ENCODE results near the gene WDR48.
"Not testable (repeated sequence)": the region's sequence is repeated elsewhere in the genome, so short reads cannot be mapped to it uniquely, and the experiment has no call there.

The WDR48 gene

DNA sequence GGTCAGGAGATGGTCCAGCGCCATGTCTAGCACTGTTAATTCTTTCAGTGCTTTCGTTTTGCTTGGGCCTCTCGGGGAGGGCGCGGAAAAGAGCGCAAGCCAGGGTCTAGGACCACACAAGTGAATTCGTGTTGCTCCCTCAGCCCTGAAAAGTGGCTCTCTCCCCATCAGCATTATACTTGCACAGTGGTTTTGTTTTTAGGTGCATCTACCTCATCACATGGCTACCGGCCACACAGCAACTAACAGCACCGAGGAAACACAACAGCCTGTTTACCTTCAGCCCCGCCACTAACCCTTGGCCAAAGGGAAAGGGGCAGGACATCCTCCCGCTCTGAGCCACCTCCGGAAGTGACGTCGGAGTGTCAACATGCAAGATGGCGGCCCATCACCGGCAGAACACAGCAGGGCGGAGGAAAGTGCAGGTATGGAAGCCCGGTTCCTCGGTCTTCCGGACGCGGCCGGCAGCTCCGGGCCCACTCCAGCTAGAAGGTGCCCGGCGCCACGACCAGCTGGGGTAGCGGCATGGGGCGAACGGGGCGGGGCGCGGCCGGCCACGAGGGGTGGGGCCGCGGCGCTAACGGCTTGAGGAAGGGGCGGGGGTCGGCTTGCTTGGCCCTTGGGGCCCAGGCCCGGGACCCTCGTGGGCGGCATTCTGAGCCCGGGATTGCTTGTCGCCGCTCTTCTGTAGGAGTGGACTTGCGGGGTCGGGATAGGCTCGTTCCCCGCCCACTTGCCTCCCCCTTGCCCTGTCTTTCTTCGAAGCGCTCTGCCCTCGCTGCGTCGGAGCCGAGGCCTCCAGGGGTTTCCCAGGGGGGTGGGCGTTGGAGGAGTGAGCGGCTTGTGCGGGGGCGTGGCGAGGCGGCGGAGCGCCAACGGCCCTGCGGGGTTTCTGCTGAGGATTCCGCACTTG lies at the start of gene WDR48, which contains the start of gene SCN11A:
WDR48 (plus strand) TSS at position 368 of the 913 bp plus-strand sequence; CDS start at position 378, 10 bp downstream.
SCN11A (minus strand) TSS at position 296 of the 913 bp plus-strand sequence. CDS start 101,582 bp downstream, outside the sequence.
- DNase-seq (ENCODE audit: low read depth), result peak; percentile 83

DNA sequence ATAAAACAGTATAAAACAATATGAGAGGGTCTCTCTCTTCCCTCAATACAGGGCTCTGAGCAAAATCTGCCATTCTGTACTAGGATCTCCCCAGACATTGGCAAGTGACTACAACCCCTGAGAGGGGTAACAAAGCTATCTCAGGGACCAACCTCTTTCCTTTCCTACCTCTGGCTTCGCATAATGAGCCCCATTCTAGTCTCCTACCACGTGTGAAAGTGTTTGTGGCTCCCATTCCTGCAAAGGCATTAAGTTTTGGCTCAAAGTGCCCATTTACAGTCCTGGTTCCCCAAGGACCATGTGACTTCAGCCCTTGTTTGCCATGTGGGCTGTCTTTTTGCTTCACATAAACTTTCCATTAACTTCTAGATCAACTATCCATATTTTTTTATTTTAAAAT lies 46.5 kb upstream of the WDR48 start:
- no peak for DNase-seq (ENCODE audit: low read depth)

DNA sequence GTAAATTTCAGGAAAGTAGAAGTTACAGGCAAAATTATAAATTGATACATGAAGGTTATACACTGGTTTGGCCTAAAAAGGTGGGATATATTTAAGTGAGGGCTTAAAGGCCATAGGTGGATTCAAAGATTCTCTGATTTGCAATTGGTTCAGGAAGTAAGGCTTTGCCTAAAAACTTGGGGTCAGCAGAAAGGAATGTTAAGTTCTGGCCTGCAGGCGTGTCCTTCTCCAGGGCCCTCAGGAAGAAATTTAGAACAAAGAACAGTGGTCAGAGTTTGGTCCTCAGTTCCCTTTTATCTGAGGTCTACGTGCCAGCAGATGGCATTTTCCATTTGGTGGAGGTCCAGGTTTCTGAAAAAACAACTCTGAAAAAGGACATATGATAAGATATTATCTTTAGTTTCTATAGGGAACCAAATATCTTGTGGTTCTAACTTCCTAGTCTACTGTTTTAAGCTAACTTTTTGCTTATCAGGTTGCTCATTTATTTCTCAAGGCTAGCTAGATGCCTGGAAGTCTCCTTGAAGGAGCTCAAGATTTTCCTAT lies 40.6 kb upstream of the WDR48 start:
- no peak for DNase-seq (ENCODE audit: low read depth)

DNA sequence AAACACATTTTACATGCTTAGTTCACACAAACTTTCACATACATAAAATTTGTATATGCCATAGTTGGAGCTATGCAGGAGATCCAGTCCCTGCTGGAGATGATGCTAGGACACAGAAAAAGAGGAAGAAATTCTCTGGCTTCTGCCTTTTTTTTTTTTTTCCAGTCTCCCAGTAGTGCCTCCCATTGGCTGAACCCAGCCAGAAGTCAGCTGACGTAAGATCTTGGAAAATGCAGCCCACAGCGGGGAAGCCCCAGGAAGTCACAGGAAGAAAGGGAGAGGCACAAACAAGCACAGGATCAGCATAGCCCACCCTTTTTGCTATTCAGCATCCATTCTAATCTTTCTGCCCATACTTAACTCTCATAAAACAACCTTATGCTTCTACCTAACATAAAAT lies 38.5 kb upstream of the WDR48 start:
- no peak for DNase-seq (ENCODE audit: low read depth)

DNA sequence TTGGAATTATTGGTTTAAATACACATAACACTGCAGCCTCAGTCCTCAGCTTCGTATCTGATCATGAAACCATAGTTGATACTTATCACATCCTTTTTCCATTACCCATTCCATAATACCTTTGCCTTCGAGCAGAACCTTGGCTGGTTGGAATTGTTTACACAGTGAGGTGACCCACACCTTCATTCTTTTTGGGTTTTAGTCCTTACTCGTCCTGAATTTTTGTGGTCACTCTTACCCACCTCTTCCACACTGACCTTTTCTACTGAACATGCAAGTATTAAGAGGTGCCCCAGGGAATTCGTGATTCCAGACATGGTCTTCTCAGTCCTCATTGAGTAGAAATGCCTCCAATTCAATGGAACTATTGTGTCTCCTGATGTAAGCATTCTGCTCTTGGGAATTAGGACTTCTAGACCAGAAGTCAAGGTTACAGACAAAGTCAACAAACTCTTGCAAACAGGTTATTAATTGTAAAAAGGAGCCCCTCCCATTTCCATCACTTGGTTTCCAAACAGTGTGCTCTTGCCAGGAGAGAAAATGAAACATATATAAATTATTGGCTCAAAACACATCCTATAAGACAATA lies 37.8 kb upstream of the WDR48 start:
- DNase-seq (ENCODE audit: low read depth), result no peak

DNA sequence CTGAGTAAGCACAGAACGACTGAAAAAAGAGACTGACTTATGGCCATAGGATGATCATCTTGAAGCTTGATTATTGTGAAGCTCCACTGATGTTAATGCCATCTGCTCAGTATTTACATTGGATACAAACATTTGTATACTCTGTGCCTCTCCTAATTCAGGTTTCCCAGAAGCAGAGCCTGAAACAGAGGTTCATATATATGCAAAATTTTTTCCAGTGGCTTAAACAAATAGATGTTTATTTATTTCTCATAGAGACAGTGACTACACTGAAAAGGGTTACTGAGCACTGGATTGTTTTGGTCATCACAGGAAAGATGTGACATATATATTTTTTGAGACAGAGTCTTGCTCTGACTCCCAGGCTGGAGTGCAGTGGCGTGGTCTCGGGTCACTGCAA lies 36.4 kb upstream of the WDR48 start:
- DNase-seq (ENCODE audit: low read depth), result no peak

DNA sequence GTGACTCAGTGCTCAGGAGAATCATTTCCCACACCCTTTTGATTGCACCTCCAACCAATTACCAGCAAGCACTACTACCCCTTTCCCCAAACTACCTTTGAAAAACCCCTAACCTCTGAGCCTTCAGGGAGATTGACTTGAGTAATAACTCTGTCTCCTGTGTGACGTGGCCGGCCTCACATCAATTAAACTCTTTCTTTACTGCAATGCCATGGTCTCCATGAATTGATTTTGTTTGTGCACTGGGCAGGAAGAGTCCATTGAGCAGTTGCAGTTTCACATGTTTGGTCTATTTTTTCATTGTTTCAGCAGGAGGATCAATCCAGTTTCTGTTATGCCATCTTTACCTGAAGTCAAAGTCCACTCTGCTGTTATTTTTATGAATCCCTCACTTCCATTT lies 32.5 kb upstream of the WDR48 start:
- DNase-seq (ENCODE audit: low read depth), result no peak

DNA sequence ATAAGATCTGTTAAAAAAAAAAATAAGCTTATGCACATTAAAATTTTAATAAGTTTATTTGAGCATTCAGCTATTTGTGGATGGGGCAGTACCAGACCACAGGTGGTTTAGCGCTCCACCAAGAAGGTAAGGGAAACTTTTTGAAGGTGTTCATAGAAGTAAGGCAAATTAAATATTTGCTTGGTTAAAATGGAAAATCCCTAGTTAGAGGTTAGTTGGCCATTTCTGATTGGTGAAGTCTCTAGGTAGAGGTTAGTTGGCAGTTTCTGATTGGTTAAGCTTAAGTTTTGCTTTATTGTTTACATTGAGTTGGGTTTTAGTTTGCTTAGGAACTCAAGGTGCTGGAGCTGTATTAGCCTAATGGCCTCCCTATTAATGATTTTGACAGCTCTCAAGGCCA lies 30.8 kb upstream of the WDR48 start:
- DNase-seq (ENCODE audit: low read depth), result no peak

DNA sequence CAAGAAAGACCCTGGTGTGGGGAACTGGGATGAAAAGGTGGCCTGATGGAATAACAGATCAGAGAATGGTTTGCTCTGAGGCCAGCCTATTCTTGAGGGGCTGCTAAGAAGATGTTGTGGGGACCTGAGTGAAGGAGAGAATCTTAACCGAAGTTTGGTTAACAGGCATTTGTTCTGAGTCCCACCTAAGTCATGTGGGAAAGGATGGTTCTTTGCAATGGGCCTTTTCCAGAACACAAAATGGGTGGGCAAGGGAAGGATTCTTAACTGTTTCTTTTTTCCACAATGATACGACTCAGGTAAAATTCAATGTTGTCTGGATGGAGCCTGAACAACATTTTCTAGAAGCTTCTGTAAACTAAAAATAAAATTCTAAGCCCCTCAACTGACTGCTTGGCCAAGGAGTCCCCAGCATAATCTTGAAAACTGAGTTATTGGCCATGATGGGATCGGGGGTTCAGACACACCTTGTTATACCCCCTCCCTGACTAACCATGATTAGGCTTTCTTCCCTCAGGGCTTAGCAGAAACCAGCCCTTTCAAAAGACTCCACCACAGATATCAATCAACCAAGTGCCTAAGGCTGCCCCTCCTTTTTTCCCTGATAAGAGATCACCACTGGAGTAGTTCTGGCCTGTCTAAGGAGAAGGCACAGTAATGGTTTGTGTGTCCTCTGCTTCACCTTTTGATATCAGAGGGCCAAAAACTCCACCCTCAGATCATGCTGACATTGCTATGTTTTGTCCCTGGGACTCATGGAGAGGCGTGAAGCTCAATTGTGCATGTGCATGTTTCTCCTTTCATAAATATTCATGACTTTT lies 30.1 kb upstream of the WDR48 start:
- DNase-seq (ENCODE audit: low read depth), result no peak

DNA sequence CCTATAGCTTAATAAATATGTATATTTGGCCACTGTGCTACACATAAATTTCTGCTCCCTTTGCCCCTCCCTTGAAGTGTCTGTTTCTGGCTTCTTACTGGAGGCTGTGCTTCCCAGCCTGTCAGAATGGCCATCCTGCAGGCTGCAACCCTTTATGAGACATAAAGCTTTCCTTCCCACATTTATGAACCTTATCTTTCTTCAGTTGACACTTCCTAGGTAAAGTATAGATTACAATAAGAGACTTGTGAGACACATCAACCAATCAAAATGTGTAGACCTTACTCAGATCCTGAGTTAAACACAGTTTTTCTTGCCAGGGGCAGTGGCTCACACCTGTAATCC lies 29.6 kb upstream of the WDR48 start:
- DNase-seq (ENCODE audit: low read depth), result no peak

DNA sequence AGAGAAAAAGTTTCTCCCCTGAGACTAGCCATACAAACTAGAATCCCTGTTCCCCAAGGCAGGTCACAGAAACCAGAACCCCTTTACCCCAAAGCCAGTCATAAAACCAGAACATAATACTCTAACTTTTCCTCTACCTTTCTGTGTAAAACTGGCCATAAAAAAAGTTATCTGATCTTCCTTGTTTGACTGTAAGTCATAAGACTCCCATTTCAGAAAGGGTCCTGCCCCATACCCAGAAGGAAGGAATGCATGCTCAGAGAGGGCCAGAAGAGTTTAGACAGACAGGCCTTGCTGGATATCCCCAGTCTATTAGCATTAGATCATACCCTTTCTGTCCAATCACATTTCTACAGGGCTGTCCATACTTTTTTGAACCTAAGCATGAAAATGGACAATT lies 27.3 kb upstream of the WDR48 start:
- no peak for DNase-seq (ENCODE audit: low read depth)

DNA sequence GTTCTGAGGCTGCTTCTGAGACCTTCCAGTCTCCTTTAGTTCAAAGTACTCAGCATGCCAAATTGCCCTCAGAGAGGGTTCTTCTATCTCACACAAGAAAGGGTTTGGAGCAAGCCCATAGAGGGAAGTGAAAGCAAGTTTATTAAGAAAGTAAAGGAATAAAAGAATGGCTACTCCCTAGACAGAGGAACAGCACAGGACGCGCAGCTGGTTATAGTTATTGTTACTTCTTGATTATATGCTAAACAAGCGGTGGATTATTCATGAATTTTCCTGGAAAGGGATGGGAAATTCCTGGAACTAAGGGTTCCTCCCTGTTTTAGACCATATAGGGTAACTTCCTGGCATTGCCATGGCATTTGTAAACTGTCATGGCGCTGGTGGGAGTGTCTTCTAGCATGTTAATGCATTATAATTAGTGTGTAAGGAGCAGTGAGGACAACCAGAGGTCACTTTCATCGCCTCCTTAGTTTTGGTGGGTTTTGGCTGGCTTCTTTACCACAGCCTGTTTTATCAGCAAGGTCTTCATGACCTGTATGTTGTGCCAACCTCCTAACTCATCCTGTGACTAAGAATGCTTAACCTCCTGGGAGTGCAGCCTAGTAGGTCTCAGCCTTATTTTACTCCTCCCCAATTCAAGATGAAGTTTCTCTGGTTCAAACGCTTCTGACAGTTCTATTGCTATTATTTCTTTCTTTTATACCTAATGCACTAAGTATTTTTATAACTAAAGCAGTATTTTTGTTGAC lies 26.4 kb upstream of the WDR48 start:
- DNase-seq (ENCODE audit: low read depth), result no peak

DNA sequence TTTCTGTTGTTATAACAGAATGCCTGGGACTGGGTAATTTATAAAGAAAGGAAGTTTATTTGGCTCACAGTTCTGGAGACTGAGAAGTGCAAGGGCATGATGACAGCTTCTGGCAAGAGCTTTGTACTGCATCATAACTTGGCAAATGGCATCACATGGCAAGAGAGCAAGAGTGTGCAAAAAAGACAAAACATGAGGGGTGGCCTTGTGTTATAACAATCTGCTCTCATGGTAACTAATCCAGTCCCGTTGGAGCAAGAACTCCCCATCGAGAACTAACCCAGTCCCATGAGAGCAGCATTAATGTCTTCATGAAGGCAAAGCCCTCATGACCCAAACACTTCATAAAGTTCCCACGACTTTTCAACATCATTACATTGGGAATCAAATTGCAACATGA lies 23.3 kb upstream of the WDR48 start:
- no peak for DNase-seq (ENCODE audit: low read depth)

DNA sequence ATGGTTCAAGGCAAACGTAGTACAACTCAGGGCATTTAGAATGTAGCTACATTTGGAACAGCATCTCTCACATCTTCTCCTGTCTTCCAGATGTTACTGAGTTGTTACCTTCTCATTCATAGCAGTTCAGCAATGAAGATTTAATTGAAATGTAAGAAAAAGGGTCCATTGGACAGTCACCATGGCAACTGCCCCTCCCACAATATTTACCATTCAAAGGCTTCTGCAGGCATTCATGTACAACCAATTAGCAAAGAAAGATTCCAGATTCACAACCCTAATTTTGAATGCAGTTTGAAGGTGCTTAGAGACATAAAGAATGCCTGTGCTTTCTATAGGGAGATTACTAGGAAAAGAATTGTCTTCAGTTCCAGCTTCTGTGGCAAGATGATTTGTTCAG lies 22.3 kb upstream of the WDR48 start:
- no peak for DNase-seq (ENCODE audit: low read depth)

DNA sequence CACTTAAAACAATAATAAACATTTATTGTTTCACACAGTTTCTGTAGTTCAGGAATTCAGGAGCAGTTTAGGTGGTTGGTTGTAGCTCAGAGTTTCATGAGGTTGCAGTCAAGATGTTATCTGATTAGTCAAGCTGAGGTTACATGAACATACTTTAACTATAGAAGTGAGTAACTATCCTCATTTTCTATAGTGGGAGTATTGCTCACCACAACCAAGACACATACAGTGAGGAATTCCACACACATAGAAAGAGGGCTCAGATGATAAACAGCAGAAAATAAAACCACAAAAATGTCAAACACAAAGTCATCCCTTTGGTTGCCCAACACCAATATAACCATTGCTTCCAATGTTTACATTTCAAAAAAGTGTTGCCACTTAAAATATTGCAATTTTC lies 13.7 kb upstream of the WDR48 start:
- no peak for DNase-seq (ENCODE audit: low read depth)

DNA sequence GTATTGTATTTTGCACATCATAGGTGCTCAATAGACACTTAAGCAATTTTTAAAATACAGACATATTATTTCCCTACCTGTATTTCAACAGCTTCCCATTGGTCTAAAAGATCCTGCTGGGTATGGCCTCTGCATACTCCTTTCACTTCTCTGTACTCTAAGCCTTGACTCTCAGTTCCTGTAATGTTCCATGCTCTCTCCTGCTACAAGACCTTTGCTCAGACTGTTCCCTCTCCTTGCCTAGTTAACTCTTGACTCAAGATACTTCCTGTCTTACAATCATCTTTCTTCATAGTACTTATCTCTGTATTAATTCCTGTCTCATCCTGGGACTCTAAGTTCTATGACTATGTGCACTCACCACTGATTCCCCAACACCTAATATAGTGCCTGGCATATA lies 1.8 kb upstream of the WDR48 start:
- no peak for DNase-seq (ENCODE audit: low read depth)

DNA sequence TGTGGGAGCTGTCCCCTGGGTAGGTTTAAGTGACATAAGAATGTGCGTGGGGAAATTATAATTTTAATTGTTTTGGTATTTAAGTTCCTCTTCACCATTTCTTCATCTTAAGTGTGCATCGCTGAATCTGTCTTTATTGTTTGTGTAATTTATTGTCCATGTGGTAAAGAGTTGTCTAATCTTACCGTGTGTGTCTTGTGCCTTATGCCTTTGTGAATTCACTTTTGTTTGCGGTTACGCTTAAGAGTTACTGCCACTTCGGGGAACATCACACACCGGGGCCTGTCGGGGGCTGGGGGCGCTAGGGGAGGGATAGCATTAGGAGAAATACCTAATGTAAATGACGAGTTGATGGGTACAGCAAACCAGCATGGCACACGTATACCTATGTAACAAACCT lies 767 bp downstream of the WDR48 start:
- DNase-seq (ENCODE audit: low read depth), result no peak

DNA sequence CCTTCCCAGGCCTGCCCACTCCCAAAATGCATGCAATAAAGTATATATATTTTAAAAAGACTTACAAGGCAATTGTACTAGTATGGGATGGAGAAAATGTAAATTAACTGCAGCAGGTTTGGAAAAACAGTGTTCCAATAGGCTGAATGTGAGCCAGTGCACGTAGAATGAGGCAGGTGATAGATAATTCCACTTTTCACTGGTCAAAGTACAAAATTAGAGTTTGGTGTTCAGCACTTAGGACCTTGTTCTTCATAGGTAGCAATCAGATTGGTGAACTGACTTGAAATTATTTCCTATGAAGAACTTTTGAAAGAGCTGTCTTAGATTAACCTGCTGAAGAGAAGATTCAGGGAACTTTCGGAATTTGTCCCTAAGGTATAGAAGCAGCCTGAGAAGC lies 1.9 kb downstream of the WDR48 start:
- DNase-seq (ENCODE audit: low read depth), result no peak

DNA sequence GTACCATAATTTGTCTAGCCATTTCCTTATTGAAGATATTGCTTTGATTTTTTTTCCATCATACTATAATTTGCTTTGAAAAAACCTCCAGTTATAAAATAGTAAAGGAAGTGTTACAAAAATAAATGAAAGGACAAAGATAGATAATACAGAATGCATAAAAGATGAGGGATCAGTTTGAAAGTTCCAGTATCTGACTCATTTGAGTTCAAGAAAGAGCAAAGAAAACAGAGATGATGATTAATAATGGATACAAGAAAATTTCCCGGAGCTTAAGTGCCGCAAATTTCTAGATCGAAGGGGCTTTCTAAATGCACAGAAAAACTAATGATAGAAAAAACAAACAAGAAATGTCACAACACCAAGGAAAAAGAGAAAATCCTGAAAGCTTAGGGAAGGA lies 4.3 kb downstream of the WDR48 start:
- DNase-seq (ENCODE audit: low read depth), result no peak

DNA sequence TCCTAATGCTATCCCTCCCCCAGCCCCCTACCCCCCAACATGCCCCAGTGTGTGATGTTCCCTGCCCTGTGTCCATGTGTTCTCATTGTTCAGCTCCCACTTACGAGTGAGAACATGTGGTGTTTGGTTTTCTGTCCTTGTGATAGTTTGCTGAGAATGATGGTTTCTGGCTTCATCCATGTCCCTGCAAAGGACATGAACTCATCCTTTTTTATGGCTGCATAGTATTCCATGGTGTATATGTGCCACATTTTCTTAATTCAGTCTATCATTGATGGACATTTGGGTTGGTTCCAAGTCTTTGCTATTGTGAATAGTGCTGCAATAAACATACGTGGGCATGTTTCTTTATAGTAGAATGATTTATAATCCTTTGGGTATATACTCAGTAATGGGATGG lies 9.4 kb downstream of the WDR48 start:
- not testable (repeated sequence) for DNase-seq (ENCODE audit: low read depth)

DNA sequence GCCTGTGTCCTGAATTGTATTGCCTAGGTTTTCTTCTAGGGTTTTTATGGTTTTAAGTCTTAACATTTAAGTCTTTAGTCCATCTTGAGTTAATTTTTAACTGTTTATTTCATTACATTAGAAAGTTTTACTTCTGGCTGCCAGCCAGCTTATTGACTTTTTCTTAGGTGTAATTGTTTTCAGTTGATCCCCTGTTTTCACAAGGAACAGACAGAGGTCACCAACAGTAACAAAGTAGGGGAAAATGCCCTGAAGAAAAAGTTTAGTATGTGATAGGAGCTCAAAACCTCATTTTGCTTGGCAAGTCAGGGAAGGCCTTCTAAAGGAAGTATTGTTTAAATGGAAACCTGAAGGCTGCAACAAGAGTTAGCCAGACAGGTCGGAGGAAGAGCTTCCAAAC lies 10.4 kb downstream of the WDR48 start:
- no peak for DNase-seq (ENCODE audit: low read depth)

DNA sequence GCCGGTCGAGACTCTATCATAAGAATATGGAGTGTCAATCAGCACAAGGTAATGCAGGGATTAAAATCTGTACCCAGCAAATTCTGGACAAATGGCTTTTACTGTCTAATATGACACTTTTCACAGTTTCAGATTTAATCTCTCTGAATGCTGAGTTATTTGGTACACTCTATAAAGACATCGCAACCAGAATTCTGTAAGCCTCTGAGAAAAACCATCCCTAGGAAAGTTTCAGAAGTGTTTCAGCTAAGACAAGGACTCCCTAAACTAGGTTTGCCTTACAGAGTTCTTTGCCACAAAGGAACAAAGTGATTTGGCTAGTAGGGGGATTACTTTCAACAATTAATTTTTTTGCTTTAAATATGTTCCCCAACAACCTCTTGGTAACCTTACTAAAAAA lies 11.3 kb downstream of the WDR48 start:
- DNase-seq (ENCODE audit: low read depth), result no peak
